ENCODE results near the gene CUL7.
"Not testable (repeated sequence)": the region's sequence is repeated elsewhere in the genome, so short reads cannot be mapped to it uniquely, and the experiment has no call there.

Gene CUL7

DNA sequence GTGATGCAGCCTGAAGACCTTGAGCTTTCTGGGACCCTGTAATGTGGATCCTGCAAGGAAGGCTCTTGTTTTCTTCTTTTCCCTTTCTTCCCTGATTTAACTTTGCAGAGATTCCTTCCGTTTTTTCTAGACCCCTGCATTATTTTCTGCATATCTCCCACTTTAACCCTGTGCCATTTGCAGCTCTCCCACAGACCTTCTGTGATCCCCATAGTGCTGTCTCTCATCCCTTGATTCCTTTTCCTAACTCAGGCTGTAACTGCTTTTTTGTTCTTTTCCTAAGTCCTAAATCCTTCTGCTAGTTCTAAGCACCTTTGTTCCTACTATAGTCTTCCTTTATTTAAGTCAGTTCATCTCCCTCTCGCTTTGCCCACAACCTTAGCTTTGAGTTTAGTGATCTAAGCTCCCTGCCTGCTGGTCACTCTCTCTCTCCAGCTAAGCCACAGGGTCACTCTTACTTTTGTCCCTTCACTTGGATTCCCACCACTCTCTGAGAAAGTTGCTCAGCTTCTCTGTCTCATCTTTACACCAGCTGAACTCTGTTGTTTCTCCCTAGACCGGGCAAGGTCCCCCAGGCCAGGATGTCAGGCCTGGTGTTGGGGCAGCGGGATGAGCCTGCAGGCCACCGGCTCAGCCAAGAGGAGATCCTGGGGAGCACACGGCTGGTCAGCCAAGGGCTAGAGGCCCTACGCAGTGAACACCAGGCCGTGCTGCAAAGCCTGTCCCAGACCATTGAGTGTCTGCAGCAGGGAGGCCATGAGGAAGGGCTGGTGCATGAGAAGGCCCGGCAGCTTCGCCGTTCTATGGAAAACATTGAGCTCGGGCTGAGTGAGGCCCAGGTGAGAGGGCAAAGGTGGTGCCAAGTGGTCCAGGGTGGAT is 7.3 kb upstream of the CUL7 start:
- Mint-ChIP-seq H3K27ac (peak overlapping the region; percentile 5), H3K27me3 (no peaks in the 10 kb centered on the region), H3K4me3 (peak overlapping the region; percentile 95), H3K4me1 (ENCODE audit: low read depth) (peaks cover 35% of the 10 kb centered on the region), H3K36me3 (ENCODE audit: low read depth) (peaks cover 24% of the 10 kb centered on the region), H3K9me3 (no peaks in the 10 kb centered on the region)

DNA sequence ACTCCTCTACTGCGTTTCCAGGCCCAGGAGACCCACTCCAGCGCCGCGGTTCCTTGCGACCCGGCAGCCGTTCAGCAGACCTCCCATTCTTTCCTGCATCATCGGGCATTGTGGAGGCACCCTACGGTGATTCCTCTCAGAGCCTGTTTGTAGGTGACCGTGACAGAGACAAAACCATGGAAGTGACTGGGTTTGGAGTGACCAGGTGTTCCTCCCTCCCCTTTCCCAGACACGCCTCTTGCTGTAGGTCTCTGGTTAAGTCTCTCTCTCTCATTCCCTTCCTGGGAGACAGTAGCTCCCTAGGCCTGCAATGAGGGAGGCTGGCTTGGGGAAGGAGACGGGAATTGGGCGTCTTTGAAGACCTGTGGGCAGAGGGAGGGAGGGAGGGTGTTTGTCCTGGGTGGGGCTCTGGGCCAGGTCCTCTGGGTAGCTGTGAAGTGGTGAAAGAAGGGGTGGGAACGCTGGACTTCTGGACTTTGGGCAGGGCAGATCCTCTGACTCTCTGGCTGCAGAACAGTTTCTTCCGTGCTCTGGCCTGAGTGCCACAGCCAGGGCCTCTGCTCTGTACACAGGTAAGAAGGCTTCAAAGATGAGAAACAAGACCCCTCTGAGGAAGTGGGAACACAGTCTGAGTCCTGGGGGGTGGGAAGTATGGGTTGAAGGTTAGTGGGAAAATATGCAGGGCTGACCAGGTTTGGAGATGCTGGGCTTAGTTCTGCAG is 6.5 kb upstream of the CUL7 start:
- Mint-ChIP-seq H3K36me3 (ENCODE audit: low read depth) (peaks cover 31% of the 10 kb centered on the region), H3K27me3 (no peaks in the 10 kb centered on the region), H3K4me3 (peak overlapping the region; percentile 95), H3K27ac (peak overlapping the region; percentile 97), H3K4me1 (ENCODE audit: low read depth) (peaks cover 39% of the 10 kb centered on the region), H3K9me3 (no peaks in the 10 kb centered on the region)

DNA sequence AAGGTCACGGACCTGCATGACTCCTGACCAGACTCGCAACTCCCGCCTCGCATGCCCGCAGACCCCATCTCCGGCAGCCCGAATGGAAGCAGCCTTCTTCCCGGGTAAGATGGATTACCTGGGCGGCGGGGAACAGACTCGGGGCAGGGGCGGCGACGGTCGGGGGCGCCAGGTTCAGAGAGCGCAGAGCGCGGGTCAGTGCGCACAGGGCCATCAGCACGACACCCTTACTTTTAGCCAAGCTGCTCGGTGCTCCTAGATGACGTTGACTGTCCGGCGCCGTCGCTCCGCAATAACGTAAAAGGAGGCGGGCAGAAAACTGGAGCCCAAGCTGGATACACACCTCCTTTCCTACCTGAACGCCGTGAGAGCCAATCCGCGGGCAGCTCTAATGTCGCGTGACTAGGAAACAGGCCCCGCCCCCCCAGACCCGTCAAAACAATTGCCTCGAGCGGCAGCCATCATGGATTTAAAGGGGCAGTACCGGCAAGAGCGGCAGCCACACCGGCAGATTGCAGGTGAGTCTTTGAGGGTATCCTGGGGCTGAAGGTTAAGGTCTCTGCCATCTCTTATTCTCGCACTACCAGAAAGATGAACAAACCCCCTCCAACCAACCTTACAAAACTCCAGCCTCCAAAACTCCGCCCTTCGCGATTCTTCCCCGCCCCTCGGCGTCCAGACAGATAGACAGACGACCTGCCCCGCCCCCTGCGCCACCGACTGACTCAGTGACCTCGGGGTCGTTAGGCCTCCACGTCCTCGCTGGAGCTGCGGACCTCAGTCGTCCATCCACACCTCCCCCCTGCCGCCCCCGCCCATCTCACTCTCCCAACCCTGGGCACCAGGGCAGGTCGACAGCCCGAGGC is 5.8 kb upstream of the CUL7 start, which contains the start of the genes KLC4 and MRPL2:
Gene KLC4 (plus strand): TSS at position 464 of the 866 bp plus-strand sequence. CDS start 1,705 bp downstream, outside the sequence.
Gene MRPL2 (minus strand): TSS at position 267 of the 866 bp plus-strand sequence. CDS start 53 bp downstream, at position 214.
- Mint-ChIP-seq H3K27ac (peak within 1 kb of the TSS; percentile 97), H3K9me3 (no peaks in the 10 kb centered on the region)

DNA sequence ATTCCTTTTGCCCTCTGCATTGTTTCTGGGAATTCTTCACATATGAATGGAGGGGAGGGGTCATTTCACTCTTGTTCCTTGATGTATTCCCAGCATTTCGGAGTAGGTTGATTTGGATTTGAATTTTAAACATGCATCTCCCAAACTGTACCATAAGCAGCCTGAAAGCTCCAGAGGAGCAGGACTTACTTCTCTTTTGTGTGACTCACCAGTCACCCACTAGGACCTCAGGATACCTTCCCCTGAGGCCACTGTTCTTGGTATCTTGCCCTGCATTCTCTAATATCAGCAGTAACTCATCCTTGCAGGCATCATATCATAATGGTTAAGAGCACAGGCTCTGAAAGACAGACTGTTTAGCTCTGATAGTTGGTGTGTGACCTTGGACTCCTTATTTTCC is 4.9 kb upstream of the CUL7 start:
- Mint-ChIP-seq H3K27me3 (no peaks in the 10 kb centered on the region), H3K9me3 (no peaks in the 10 kb centered on the region), H3K4me1 (ENCODE audit: low read depth) (peaks cover 45% of the 10 kb centered on the region), H3K4me3 (peak overlapping the region; percentile 95), H3K27ac (peak overlapping the region; percentile 86), H3K36me3 (ENCODE audit: low read depth) (peaks cover 33% of the 10 kb centered on the region)

More for the DNA sequence above, 5.8 kb upstream of the CUL7 start, which contains the start of the genes KLC4 and MRPL2:
- Mint-ChIP-seq H3K4me1 (ENCODE audit: low read depth) (peaks cover 39% of the 10 kb centered on the region), H3K27me3 (no peaks in the 10 kb centered on the region), H3K4me3 (peak within 1 kb of the TSS; percentile 95), H3K36me3 (ENCODE audit: low read depth) (peaks cover 27% of the 10 kb centered on the region)

DNA sequence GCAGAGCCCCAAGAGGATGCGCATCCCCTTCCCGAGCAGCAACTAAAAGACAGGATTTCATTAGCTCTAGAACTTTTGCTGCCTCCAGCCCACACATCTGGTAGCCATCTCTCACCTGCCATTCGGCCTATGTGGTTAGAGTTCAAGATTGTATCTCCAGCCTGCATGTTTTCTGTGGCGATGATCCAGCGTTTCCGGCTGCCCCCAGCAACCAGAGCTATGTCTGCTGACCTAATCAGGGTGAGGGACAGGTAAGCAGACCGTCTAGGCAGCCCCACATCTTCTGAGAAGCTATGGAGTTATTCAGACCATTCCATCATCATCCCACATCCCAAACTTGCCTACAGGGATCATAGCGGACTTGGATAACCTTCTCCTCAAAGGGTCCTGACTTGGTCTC is 2.3 kb upstream of the CUL7 start:
- Mint-ChIP-seq H3K36me3 (ENCODE audit: low read depth) (peaks cover 33% of the 10 kb centered on the region), H3K4me1 (ENCODE audit: low read depth) (peaks cover 61% of the 10 kb centered on the region), H3K27me3 (no peaks in the 10 kb centered on the region), H3K27ac (peak overlapping the region; percentile 14), H3K9me3 (no peaks in the 10 kb centered on the region), H3K4me3 (no peak overlapping the region)

DNA sequence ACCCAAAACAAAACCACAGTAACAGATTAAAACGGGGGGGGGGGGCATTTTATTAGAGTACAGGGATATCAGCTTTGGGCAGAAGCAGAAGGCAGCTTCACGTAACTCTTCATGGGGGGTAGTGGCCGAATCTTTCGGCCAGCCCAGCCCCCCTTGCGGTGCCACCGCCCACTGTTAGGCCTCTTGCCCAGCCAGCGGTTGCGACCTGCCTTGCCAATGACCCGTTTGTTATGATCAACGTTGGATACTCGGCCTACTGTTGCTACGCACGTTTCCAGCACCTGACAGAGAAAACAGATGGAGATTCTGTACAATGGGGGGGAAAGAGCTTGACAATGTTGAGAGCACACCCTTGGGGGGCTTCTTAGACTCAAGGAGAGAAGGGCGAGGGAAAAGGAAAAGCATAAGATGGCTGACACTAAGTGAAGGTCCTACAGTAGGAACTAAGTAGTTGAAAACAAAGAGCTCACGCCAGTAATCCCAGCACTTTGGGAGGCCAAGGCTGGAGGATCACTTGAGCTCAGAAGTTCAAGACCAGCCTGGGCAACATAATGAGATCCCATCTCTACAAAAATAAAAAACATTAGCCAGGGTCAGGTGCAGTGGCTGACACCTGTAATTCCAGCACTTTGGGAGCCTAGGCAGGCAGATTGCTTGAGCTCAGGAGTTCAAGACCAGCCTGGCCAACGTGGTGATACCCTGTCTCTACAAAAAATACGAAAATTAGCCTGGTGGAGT is 724 bp upstream of the CUL7 start:
- H3K27me3 Mint-ChIP-seq: no peaks in the 10 kb centered on the region
- H3K4me3 Mint-ChIP-seq: peak overlapping the region; percentile 90
- peaks cover 43% of the 10 kb centered on the region for H3K36me3 Mint-ChIP-seq (ENCODE audit: low read depth)
- H3K27ac Mint-ChIP-seq: peak overlapping the region; percentile 91
- H3K4me1 Mint-ChIP-seq (ENCODE audit: low read depth): peaks cover 52% of the 10 kb centered on the region
- H3K9me3 Mint-ChIP-seq: no peaks in the 10 kb centered on the region

DNA sequence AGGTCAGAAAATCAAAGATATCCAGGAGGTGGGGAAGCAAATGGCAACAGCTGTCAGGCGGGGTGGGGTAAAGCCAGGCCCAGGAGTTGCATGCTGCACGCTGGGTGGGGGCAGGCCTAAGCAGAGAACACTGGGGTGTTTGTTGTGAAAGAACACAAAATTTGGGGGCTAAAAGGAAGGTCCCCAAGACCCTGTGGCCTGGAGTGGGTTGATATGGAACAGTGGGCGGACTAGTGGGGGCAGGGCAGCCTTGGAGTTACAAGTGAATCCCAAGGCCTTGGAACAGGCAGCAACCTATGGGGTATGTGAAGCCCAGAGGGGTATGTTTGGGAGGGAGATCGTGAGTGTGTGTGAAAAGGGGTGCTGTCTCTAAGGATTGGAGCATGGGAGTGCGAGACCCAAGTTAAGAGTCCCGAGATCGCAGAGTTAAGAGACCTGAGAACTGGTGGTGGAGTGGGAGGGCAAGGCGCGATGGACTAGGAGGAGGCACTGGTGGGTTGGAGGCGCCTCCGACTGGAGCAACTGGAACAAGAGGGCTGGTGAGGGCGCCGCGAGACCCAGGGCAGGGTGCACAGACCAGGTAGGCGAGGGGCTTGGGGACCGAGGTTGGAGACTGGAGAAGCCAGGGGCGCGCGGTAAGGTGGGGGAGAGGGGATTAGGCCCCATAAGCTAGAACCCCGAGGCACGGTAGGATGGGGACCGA is 658 bp downstream of the CUL7 start:
- H3K4me3 Mint-ChIP-seq: peak overlapping the region; percentile 90
- peaks cover 44% of the 10 kb centered on the region for H3K4me1 Mint-ChIP-seq (ENCODE audit: low read depth)
- no peaks in the 10 kb centered on the region for H3K9me3 Mint-ChIP-seq
- H3K27me3 Mint-ChIP-seq: no peaks in the 10 kb centered on the region
- H3K36me3 Mint-ChIP-seq (ENCODE audit: low read depth): peaks cover 38% of the 10 kb centered on the region
- H3K27ac Mint-ChIP-seq: peak overlapping the region; percentile 96

DNA sequence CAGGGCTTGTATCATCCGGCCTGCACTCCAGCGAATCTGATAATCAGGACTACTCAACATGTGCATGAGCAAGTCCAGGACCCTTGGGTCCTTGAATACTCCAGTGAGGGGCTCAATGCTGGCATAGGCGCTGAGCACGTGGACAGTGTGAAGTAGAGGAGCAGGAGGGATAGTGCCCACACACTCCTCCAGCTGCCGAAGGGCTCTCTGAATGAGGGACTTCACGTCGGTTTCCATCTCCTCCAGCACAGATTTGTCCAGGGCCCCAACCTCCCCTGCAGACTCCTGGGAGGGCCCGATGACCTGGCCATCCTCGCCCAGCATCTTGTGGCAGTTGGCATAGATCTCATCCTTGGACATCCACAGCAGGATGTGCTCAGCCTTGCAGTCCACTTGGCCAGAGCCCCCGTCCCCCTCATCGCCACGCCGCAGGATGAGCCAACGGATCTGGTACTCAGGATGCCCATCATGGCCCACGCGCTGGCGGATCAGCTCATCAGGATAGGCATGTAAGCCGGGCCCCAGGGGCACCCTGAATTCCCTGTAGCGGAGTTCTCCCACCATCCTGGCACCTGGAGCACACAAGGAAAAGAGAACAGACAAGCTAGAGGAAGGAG is 1.3 kb downstream of the CUL7 start:
- peak overlapping the region; percentile 96 for H3K27ac Mint-ChIP-seq
- H3K9me3 Mint-ChIP-seq: no peaks in the 10 kb centered on the region
- H3K4me1 Mint-ChIP-seq (ENCODE audit: low read depth): peaks cover 38% of the 10 kb centered on the region
- peaks cover 32% of the 10 kb centered on the region for H3K36me3 Mint-ChIP-seq (ENCODE audit: low read depth)
- no peaks in the 10 kb centered on the region for H3K27me3 Mint-ChIP-seq
- peak overlapping the region; percentile 90 for H3K4me3 Mint-ChIP-seq

DNA sequence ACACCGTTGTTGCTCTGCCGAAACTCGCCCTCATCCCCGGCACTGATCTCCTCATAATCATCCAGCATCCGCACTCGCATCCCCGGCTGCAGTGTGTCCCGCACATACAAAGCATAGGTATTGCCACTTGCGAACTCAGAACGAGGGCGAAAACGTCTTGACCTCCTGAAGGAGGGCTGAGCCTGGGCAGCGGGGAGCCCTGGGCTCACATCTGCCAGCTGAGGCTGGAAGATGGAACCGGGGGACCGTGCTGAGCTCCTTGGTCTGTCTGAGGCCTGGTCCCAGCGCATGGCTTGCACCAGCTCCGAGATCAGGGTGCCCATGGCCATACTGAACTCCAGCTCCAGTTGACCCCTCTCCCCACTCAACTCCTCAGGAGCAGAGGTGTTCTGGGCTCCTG is 2.7 kb downstream of the CUL7 start:
- Mint-ChIP-seq H3K36me3 (ENCODE audit: low read depth) (peaks cover 34% of the 10 kb centered on the region), H3K27ac (peak overlapping the region; percentile 49), H3K4me1 (ENCODE audit: low read depth) (peaks cover 34% of the 10 kb centered on the region), H3K4me3 (peak overlapping the region; percentile 25), H3K27me3 (no peaks in the 10 kb centered on the region), H3K9me3 (no peaks in the 10 kb centered on the region)

DNA sequence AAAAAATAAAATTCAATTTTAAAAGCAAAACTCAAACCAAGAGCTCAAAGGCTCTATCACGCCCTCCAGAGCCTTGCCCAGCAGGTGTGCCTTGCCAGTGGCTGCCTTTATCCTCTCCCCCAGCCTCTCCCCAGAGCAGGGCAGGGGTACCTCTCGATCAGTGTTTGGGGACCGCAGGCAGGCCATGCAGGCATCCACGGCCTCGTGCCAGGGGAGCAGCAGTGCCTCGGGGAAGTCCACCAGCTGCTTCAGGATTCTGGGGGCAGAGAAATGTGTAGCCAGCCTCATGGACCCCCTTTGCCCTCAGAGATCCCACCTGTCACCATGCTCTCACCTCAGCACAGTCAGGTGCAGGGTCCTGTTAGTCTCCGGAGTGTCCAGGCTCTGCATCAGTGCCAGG is 5.7 kb downstream of the CUL7 start:
- H3K36me3 Mint-ChIP-seq (ENCODE audit: low read depth): peaks cover 28% of the 10 kb centered on the region
- no peaks in the 10 kb centered on the region for H3K9me3 Mint-ChIP-seq

DNA sequence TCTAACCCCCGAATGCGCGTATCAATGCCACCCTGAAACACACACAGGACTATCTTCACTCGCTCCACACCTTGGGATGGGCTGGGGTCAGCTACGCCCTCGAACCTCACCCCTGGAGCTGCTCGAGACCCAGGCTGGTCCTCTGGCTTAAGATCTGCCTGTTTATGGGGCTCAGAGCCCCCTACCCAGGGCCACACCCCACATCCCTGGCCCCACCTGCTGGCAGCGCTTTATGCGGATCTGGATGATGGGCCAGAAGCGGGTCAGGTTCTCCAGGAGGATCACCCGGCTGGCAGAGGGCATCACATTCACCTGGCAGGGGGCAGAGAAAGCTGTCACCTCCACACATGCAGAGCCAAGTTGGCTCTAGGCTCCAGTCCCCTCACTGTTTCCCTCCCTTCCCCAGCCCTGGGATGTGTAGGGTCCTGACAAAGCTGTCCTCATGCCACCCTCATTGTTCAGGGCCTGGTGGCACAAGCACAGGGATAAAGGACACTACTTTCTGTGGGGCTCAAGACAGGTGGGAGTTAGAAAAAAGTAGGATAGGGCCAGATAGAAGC is 8.2 kb downstream of the CUL7 start:
- Mint-ChIP-seq H3K27ac (peak overlapping the region; percentile 31), H3K36me3 (ENCODE audit: low read depth) (peaks cover 38% of the 10 kb centered on the region), H3K4me1 (ENCODE audit: low read depth) (peaks cover under 1% of the 10 kb centered on the region), H3K27me3 (no peaks in the 10 kb centered on the region), H3K4me3 (no peak overlapping the region), H3K9me3 (no peaks in the 10 kb centered on the region)

More for the DNA sequence above, 5.7 kb downstream of the CUL7 start:
- peaks cover 21% of the 10 kb centered on the region for H3K4me1 Mint-ChIP-seq (ENCODE audit: low read depth)
- H3K4me3 Mint-ChIP-seq: no peak overlapping the region
- H3K27ac Mint-ChIP-seq: no peak overlapping the region
- no peaks in the 10 kb centered on the region for H3K27me3 Mint-ChIP-seq

DNA sequence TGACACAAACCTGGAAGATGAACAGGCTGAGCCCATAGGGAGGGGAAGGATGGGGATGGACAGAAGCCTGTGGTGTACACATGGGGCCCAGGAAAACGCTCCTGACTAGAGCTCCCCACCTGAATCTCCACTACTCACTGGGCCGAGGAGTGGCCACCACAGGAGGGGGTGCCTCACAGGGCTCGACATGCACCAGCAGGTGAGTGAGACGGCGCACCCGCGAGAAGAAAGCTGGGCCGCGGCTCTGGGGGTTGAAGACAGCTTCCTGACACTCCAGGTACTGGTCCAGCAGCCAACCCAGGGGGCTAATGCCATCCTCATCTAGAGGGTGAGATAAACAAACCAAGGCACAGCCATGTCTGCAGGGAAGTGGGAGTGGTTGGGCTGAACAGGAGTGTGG is 10.3 kb downstream of the CUL7 start:
- no peaks in the 10 kb centered on the region for H3K9me3 Mint-ChIP-seq
- H3K36me3 Mint-ChIP-seq (ENCODE audit: low read depth): peaks cover 33% of the 10 kb centered on the region
- H3K4me3 Mint-ChIP-seq: no peak overlapping the region
- H3K27me3 Mint-ChIP-seq: no peaks in the 10 kb centered on the region
- H3K4me1 Mint-ChIP-seq (ENCODE audit: low read depth): no peaks in the 10 kb centered on the region
- no peak overlapping the region for H3K27ac Mint-ChIP-seq

DNA sequence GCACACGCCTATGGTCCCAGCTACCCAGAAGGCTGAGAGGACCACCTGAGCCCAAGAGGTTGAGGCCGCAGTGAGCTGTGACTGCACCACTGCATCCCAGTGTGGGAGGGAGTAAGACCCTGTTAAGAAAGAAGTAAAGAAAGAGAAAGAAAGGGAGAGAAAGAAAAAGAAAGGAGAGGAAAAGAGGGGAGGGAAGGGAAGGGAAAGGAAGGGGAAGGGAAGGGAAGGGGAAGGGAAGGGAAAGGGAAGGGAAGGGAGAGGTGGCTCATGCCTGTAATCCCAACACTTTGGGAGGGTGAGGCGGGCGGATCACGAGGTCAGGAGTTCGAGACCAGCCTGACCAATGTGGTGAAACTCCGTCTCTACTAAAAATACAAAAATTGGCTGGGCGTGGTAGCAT is 12.2 kb downstream of the CUL7 start:
- H3K4me3 Mint-ChIP-seq; H3K4me1 Mint-ChIP-seq (ENCODE audit: low read depth); H3K27ac Mint-ChIP-seq; H3K27me3 Mint-ChIP-seq; H3K9me3 Mint-ChIP-seq: not testable (repeated sequence)
- H3K36me3 Mint-ChIP-seq (ENCODE audit: low read depth): peaks cover 42% of the 10 kb centered on the region

All from stimulated activated naive CD8-positive, alpha-beta T cell treated with anti-CD3 and anti-CD28 coated beads, Interleukin-15, Interleukin-2, amounts not matched to agents 100 ng/mL and 50 ng/mL, for 24 hours (primary cell).